CD14-positive monocyte (primary cell): Measurements from ENCODE around the gene ACACA. TPM values are rescaled to one million over a fixed set of nuclear protein-coding genes. Genes with fewer than 3 reads are reported as not detected.

Source experiments
- DNase-seq, 3 donors: peaks; one replicate each; pipeline ENCODE4 v3.0.0-alpha.2; 2011 to 2022
- H2AFZ ChIP-seq: 2 replicates; pipeline ENCODE4 v1.6.0; 2012; ENCODE audit warnings: mild to moderate bottlenecking, low read depth, low read length, inconsistent platforms; ENCODE audit not compliant: insufficient read depth, poor library complexity, severe bottlenecking
- H3K27ac ChIP-seq, 2 donors: 1 replicate in 1 of 2; 2 replicates in 1 of 2; pipeline ENCODE4 v1.5.1; 2012 to 2013; ENCODE audit warnings: low read length in 2 of 2, control low read depth in 1 of 2, inconsistent platforms in 1 of 2, low read depth in 1 of 2, mild to moderate bottlenecking in 1 of 2
- H3K27me3 ChIP-seq, 2 donors: one replicate each; pipeline versions ENCODE4 v1.6.0 to v1.6.1; 2011 to 2013; ENCODE audit warnings: low read length in 2 of 2; ENCODE audit not compliant: control insufficient read depth in 2 of 2, insufficient read depth in 2 of 2
- H3K36me3 ChIP-seq, 2 donors: replicated peaks in 1 of 2; 1 replicate in 1 of 2; 2 replicates in 1 of 2; pipeline versions ENCODE4 v1.5.1 to v1.6.1; 2012 to 2013; ENCODE audit warnings: low read length in 2 of 2, control low read depth in 1 of 2, inconsistent platforms in 1 of 2, mild to moderate bottlenecking in 1 of 2; ENCODE audit not compliant: insufficient read depth in 2 of 2, control insufficient read depth in 1 of 2
- H3K4me1 ChIP-seq, 2 donors: 1 replicate in 1 of 2; 2 replicates in 1 of 2; pipeline versions ENCODE4 v1.5.1 to v1.6.1; 2012 to 2013; ENCODE audit warnings: low read length in 2 of 2, control low read depth in 1 of 2, inconsistent platforms in 1 of 2, mild to moderate bottlenecking in 1 of 2, moderate library complexity in 1 of 2; ENCODE audit not compliant: insufficient read depth in 2 of 2, control insufficient read depth in 1 of 2
- H3K4me2 ChIP-seq: replicated peaks from 2 replicates; pipeline ENCODE3; 2012; ENCODE audit warnings: low read length, moderate library complexity, mild to moderate bottlenecking; ENCODE audit not compliant: poor library complexity, severe bottlenecking; ENCODE audit errors: extremely low read depth
- H3K4me3 ChIP-seq, 3 experiments: fragments of 200-600 bp in 1 of 3; sonication (generic) in 1 of 3; replicated peaks in 1 of 3; 1 replicate in 2 of 3; 2 replicates in 1 of 3; pipeline ENCODE4 v1.5.1; 2011 to 2013; ENCODE audit warnings: low read length in 3 of 3, mild to moderate bottlenecking in 3 of 3, control low read depth in 2 of 3, low read depth in 2 of 3, inconsistent platforms in 1 of 3, moderate library complexity in 1 of 3
- H3K79me2 ChIP-seq: 2 replicates; pipeline ENCODE4 v1.6.0; 2012; ENCODE audit warnings: mild to moderate bottlenecking, control low read depth, inconsistent platforms, low read length, moderate library complexity; ENCODE audit not compliant: insufficient read depth
- H3K9ac ChIP-seq: 2 replicates; pipeline ENCODE4 v1.6.0; 2017; ENCODE audit warnings: low read length, mild to moderate bottlenecking; ENCODE audit not compliant: insufficient read depth, poor library complexity, severe bottlenecking
- H3K9me3 ChIP-seq, 2 donors: replicated peaks in 1 of 2; 1 replicate in 1 of 2; 2 replicates in 1 of 2; pipeline versions ENCODE4 v1.5.1 to v1.6.1; 2012 to 2013; ENCODE audit warnings: low read length in 2 of 2, control low read depth in 1 of 2; ENCODE audit not compliant: control insufficient read depth in 1 of 2, insufficient read depth in 1 of 2
- H4K20me1 ChIP-seq: 2 replicates; pipeline ENCODE4 v1.6.0; 2012; ENCODE audit warnings: mild to moderate bottlenecking, low read length, control low read depth, moderate library complexity; ENCODE audit not compliant: insufficient read depth
- H3K27ac Mint-ChIP-seq, 7 donors: one replicate each; pipeline ENCODE4 v1.8.0; 2020; ENCODE audit warnings: mild to moderate bottlenecking in 7 of 7, mixed read lengths in 7 of 7, moderate library complexity in 6 of 7, inconsistent platforms in 2 of 7
- H3K27me3 Mint-ChIP-seq, 3 donors: one replicate each; pipeline ENCODE4 v1.8.0; 2021 to 2022; ENCODE audit warnings: low read depth in 3 of 3, mild to moderate bottlenecking in 3 of 3, mixed read lengths in 3 of 3, moderate library complexity in 3 of 3, inconsistent platforms in 1 of 3
- H3K36me3 Mint-ChIP-seq, 2 donors: one replicate each; pipeline ENCODE4 v1.8.0; 2020; ENCODE audit warnings: mixed read lengths in 2 of 2, inconsistent platforms in 1 of 2, mild to moderate bottlenecking in 1 of 2
- H3K4me1 Mint-ChIP-seq: one replicate; pipeline ENCODE4 v1.8.0; 2020; ENCODE audit warnings: mild to moderate bottlenecking, mixed read lengths
- H3K4me3 Mint-ChIP-seq, 2 donors: one replicate each; pipeline ENCODE4 v1.8.0; 2020; ENCODE audit warnings: mild to moderate bottlenecking in 2 of 2, mixed read lengths in 2 of 2, moderate library complexity in 1 of 2
- H3K9me3 Mint-ChIP-seq, 7 donors: one replicate each; pipeline ENCODE4 v1.8.0; 2020 to 2022; ENCODE audit warnings: mixed read lengths in 7 of 7, mild to moderate bottlenecking in 6 of 7, moderate library complexity in 6 of 7, inconsistent platforms in 2 of 7
- CTCF ChIP-seq: fragments of 200-600 bp; IDR thresholded peaks from one replicate; pipeline ENCODE4 v1.8.0; 2022; ENCODE audit warnings: antibody characterized with exemption, mild to moderate bottlenecking
- WGBS: methylation state at CpG from one replicate; pipeline ENCODE4 v1.1.5; 2013; ENCODE audit warnings: missing lambda C conversion rate; ENCODE audit not compliant: insufficient coverage; 5-methylcytosine and 5-hydroxymethylcytosine counted together
- intact Hi-C, 2 donors: fragments of 100-400 bp; cut with micrococcal nuclease; formaldehyde crosslinking; loops; one replicate each; pipeline versions ENCODE4 v1.15.0 to v1.15.1; 2023
- polyA plus RNA-seq, 3 donors: library from polyadenylated mRNA; depleted of rRNA in 1 of 3; unstranded in 2 of 3; stranded (reverse) in 1 of 3; fragments of 300-500 nt in 2 of 3; fragments of >200 nt in 1 of 3; fragmentation: Illumina TruSeq in 2 of 3; gene quantifications; 1 replicate in 2 of 3; 2 replicates in 1 of 3; pipeline ENCODE4 v1.2.3, GENCODE V29; 2012 to 2021

ACACA gene
- polyA plus RNA-seq, 3 donors: 3.5 to 4.6 (median 3.8) TPM

- Histone ChIP-seq H3K36me3 (peaks cover 17 to 31% of the 10 kb centered on the region in 2 donors), H3K4me3 (no peak overlapping the region), H4K20me1 (no peaks in the 10 kb centered on the region), H3K4me1 (no peaks in the 10 kb centered on the region), H2AFZ (no peak overlapping the region), H3K79me2 (no peaks in the 10 kb centered on the region), H3K4me2 (no peak overlapping the region), H3K27ac (no peak overlapping the region), H3K27me3 (no peaks in the 10 kb centered on the region), H3K9ac (no peak overlapping the region), H3K9me3 (no peaks in the 10 kb centered on the region)
- Mint-ChIP-seq H3K4me3 (no peak overlapping the region), H3K36me3 (peaks cover 43 to 44% of the 10 kb centered on the region in 2 donors), H3K9me3 (no peaks in the 10 kb centered on the region), H3K4me1 (no peaks in the 10 kb centered on the region), H3K27me3 (no peaks in the 10 kb centered on the region), H3K27ac (no peak overlapping the region)
- no CpG with 5 or more reads among the region's 2 CpGs for WGBS
- no peak for DNase-seq
- no peak for TF ChIP-seq CTCF
- intact Hi-C loops: no loop called here
Observed at GRCh38 chr17:37221865-37222264, 184.8 kb downstream of the ACACA start.

GRCh38 chr17:37220607-37220953, 186.1 kb downstream of the ACACA start:
- 60% methylated on average over 1 of the region's 1 CpG for WGBS
- Histone ChIP-seq H3K27me3 (no peaks in the 10 kb centered on the region), H3K4me2 (no peak overlapping the region), H3K27ac (no peak overlapping the region), H3K4me1 (no peaks in the 10 kb centered on the region), H3K4me3 (no peak overlapping the region), H4K20me1 (no peaks in the 10 kb centered on the region), H3K36me3 (peaks cover 10 to 24% of the 10 kb centered on the region in 2 donors), H3K79me2 (no peaks in the 10 kb centered on the region), H2AFZ (no peak overlapping the region), H3K9me3 (no peaks in the 10 kb centered on the region), H3K9ac (no peak overlapping the region)
- H3K27me3 Mint-ChIP-seq: no peaks in the 10 kb centered on the region
- no peak overlapping the region for H3K27ac Mint-ChIP-seq
- intact Hi-C loops: no loop called here
- DNase-seq: no peak
- H3K36me3 Mint-ChIP-seq: peaks cover 39 to 45% of the 10 kb centered on the region in 2 donors
- no peak for TF ChIP-seq CTCF
- H3K4me3 Mint-ChIP-seq: no peak overlapping the region
- no peaks in the 10 kb centered on the region for H3K4me1 Mint-ChIP-seq
- no peaks in the 10 kb centered on the region for H3K9me3 Mint-ChIP-seq
